OCI-LY7 (cell line): ENCODE measurements around the gene ANKFY1. TPM values are rescaled to one million over a fixed set of nuclear protein-coding genes. Genes with fewer than 3 reads are reported as not detected.
A peak's percentile ranks its signal among the peaks of the same experiment; 100 is the strongest.

Experiments used
- Bru-seq: library from RNA; stranded (reverse); fragments of 400-500 nt; gene quantifications from one replicate; lab custom pipeline; 2021; lab: Mats Ljungman, UMichigan
- BruChase-seq, 2 experiments: library from RNA; stranded (reverse); fragments of 400-500 nt; gene quantifications; one replicate each; lab custom pipeline; 2021; lab: Mats Ljungman, UMichigan
- BruUV-seq: library from RNA; stranded (reverse); fragments of 400-500 nt; replicated peaks from 2 replicates; lab custom pipeline; 2021; lab: Mats Ljungman, UMichigan
- CTCF ChIA-PET: fragments of 300-600 bp; sonication (Branson Sonifier 250); formaldehyde crosslinking; loops from one replicate; lab custom pipeline; 2022; ENCODE audit warnings: antibody characterized with exemption; ENCODE audit not compliant: unreplicated experiment; lab: Charles Lee
- POLR2A ChIA-PET: fragments of 300-600 bp; sonication (Branson Sonifier 250); formaldehyde crosslinking; loops from one replicate; lab custom pipeline; 2022; ENCODE audit warnings: antibody characterized with exemption; lab: Charles Lee
- DNase-seq: peaks from one replicate; pipeline ENCODE4 v3.0.0-alpha.2; 2015; ENCODE audit warnings: low spot score
- H2AFZ ChIP-seq: fragments of 200-600 bp; sonication (generic), shearing (Covaris generic); 2 replicates; pipeline ENCODE4 v1.6.1; 2014; ENCODE audit warnings: mild to moderate bottlenecking, antibody characterized with exemption, low read length, moderate library complexity
- H3K27ac ChIP-seq: fragments of 200-600 bp; sonication (generic); 2 replicates; pipeline ENCODE4 v1.5.1; 2014; ENCODE audit warnings: mixed run types, low read depth, mild to moderate bottlenecking, moderate library complexity, low read length, inconsistent platforms; ENCODE audit not compliant: poor library complexity, severe bottlenecking
- H3K36me3 ChIP-seq: fragments of 200-600 bp; sonication (generic); 2 replicates; pipeline ENCODE4 v1.6.1; 2014; ENCODE audit warnings: mild to moderate bottlenecking, antibody characterized with exemption, low read length, moderate library complexity, mixed read lengths; ENCODE audit not compliant: insufficient read depth
- H3K4me1 ChIP-seq: fragments of 200-600 bp; sonication (generic); 2 replicates; pipeline ENCODE4 v1.5.1; 2014; ENCODE audit warnings: mild to moderate bottlenecking, low read length; ENCODE audit not compliant: insufficient read depth, poor library complexity, severe bottlenecking
- H3K4me2 ChIP-seq: fragments of 200-600 bp; sonication (generic); 2 replicates; pipeline ENCODE4 v1.6.1; 2014; ENCODE audit warnings: mild to moderate bottlenecking, low read length
- H3K4me3 ChIP-seq: fragments of 200-600 bp; sonication (generic); 2 replicates; pipeline ENCODE4 v1.5.1; 2014; ENCODE audit warnings: mild to moderate bottlenecking, low read depth, low read length; ENCODE audit not compliant: poor library complexity, severe bottlenecking
- H3K79me2 ChIP-seq: fragments of 200-600 bp; sonication (generic); 2 replicates; pipeline ENCODE4 v1.6.1; 2016; ENCODE audit warnings: low read depth, mild to moderate bottlenecking, low read length, moderate library complexity, mixed read lengths; ENCODE audit not compliant: insufficient read depth
- H3K9me2 ChIP-seq: fragments of 200-600 bp; sonication (generic); 2 replicates; pipeline ENCODE4 v1.6.1; 2016; ENCODE audit warnings: mild to moderate bottlenecking, low read length, mixed read lengths; ENCODE audit not compliant: insufficient read depth
- H3K9me3 ChIP-seq: fragments of 200-600 bp; sonication (generic); 2 replicates; pipeline ENCODE4 v1.6.1; 2014; ENCODE audit warnings: mild to moderate bottlenecking, mixed run types, low read length, mixed read lengths
- H4K20me1 ChIP-seq: fragments of 200-600 bp; sonication (generic); 2 replicates; pipeline ENCODE4 v1.6.1; 2014; ENCODE audit warnings: mild to moderate bottlenecking, antibody characterized with exemption, low read length, moderate library complexity, mixed read lengths; ENCODE audit not compliant: insufficient read depth
- CTCF ChIP-seq: fragments of 200-600 bp; sonication (generic); conservative IDR thresholded peaks from 2 replicates; pipeline ENCODE4 v1.5.1; 2014; ENCODE audit warnings: mild to moderate bottlenecking, antibody characterized with exemption, low read length, moderate library complexity, mixed read lengths
- EZH2phosphoT487 ChIP-seq: fragments of 200-600 bp; sonication (generic); IDR thresholded peaks from 2 replicates; pipeline ENCODE4 v1.6.1; 2018; ENCODE audit warnings: low read depth, borderline replicate concordance, mild to moderate bottlenecking, mixed run types, antibody characterized with exemption, low read length, moderate library complexity, mixed read lengths
- intact Hi-C: fragments of 100-400 bp; cut with micrococcal nuclease; formaldehyde crosslinking; loops from one replicate; pipeline ENCODE4 v1.10.0; 2022; ENCODE audit not compliant: unreplicated experiment
- long read RNA-seq: library from polyadenylated mRNA; stranded (forward); transcript quantifications from one replicate; pipeline ENCODE4 v2.0.0, GENCODE V29; 2022
- total RNA-seq, 2 experiments: library from RNA; depleted of rRNA in 1 of 2; stranded (reverse); fragments of >200 nt in 1 of 2; shearing (Covaris generic) in 1 of 2; gene quantifications; 2 replicates each; pipeline ENCODE4 v1.2.3, GENCODE V29; 2014 to 2022

ANKFY1 gene, protein sequence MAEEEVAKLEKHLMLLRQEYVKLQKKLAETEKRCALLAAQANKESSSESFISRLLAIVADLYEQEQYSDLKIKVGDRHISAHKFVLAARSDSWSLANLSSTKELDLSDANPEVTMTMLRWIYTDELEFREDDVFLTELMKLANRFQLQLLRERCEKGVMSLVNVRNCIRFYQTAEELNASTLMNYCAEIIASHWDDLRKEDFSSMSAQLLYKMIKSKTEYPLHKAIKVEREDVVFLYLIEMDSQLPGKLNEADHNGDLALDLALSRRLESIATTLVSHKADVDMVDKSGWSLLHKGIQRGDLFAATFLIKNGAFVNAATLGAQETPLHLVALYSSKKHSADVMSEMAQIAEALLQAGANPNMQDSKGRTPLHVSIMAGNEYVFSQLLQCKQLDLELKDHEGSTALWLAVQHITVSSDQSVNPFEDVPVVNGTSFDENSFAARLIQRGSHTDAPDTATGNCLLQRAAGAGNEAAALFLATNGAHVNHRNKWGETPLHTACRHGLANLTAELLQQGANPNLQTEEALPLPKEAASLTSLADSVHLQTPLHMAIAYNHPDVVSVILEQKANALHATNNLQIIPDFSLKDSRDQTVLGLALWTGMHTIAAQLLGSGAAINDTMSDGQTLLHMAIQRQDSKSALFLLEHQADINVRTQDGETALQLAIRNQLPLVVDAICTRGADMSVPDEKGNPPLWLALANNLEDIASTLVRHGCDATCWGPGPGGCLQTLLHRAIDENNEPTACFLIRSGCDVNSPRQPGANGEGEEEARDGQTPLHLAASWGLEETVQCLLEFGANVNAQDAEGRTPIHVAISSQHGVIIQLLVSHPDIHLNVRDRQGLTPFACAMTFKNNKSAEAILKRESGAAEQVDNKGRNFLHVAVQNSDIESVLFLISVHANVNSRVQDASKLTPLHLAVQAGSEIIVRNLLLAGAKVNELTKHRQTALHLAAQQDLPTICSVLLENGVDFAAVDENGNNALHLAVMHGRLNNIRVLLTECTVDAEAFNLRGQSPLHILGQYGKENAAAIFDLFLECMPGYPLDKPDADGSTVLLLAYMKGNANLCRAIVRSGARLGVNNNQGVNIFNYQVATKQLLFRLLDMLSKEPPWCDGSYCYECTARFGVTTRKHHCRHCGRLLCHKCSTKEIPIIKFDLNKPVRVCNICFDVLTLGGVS
- total RNA-seq (2014; rRNA removed; shearing (Covaris generic)) (25.8 and 25.9 TPM in 2 replicates), total RNA-seq (2022) (56.2 and 56.7 TPM in 2 replicates), Bru-seq, nascent RNA (percentile 76 among the genes with signal in this experiment), BruChase-seq, experiment 1, labeled RNA remaining after a 6-hour chase (percentile 74 among the genes with signal in this experiment), BruChase-seq, experiment 2, labeled RNA remaining after a 2-hour chase (percentile 78 among the genes with signal in this experiment)
- long read RNA-seq, full-length matches to known transcripts, result 7 of 26 reads
- long read RNA-seq, partial matches to known transcripts, result 5 of 26 reads
- long read RNA-seq, other reads (novel, unspliced or antisense), result 14 of 26 reads

- intact Hi-C loops, result loop anchor here (5.0 kb wide), 1 partner anchor 104 kb away; the partner anchor contains the start of gene UBE2G1
- no peaks in the 10 kb centered on the region for H3K9me3 ChIP-seq
- DNase-seq, result peak; percentile 97
- CTCF ChIA-PET, result interaction anchor here (0.9 kb wide), 1 partner anchor 142 kb away, joined by 4 read pairs; no protein-coding TSS in a partner anchor
- H2AFZ ChIP-seq, result peak within 1 kb of the TSS; percentile 47; the same call in 1 of the 2 replicates
- TF ChIP-seq EZH2phosphoT487 (no peak), CTCF (peak; percentile 42)
- POLR2A ChIA-PET, result interaction anchor here (0.8 kb wide), 1 partner anchor 79 kb away, joined by 4 read pairs; no protein-coding TSS in a partner anchor
- H3K9me2 ChIP-seq, result no peaks in the 10 kb centered on the region
- peaks cover 16% of the 10 kb centered on the region; the same call in 1 of the 2 replicates for H4K20me1 ChIP-seq
- H3K79me2 ChIP-seq, result peaks cover 49% of the 10 kb centered on the region
- peaks cover 19% of the 10 kb centered on the region for H3K4me1 ChIP-seq
- H3K4me2 ChIP-seq, result peak within 1 kb of the TSS; percentile 96
- peaks cover 42% of the 10 kb centered on the region for H3K36me3 ChIP-seq
- H3K27ac ChIP-seq, result peak within 1 kb of the TSS; percentile 53
- peak within 1 kb of the TSS; percentile 97 for H3K4me3 ChIP-seq
- no TSS peak for BruUV-seq
Observed at GRCh38 chr17:4263282-4264215, at the start of gene ANKFY1. ANKFY1 (minus strand) TSS chr17:4263979; CDS start chr17:4263941, 38 bp downstream.

- no peak for TF ChIP-seq EZH2phosphoT487
- no peak for TF ChIP-seq CTCF
- no peaks in the 10 kb centered on the region for H3K9me3 ChIP-seq
- H3K27ac ChIP-seq, result no peak overlapping the region
- CTCF ChIA-PET, result no interaction called here
- POLR2A ChIA-PET, result interaction anchor here (0.6 kb wide), 1 partner anchor 90 kb away, joined by 6 read pairs; no protein-coding TSS in a partner anchor
- H2AFZ ChIP-seq, result no peak overlapping the region
- peaks cover 29% of the 10 kb centered on the region for H3K4me1 ChIP-seq
- H3K4me2 ChIP-seq, result no peak overlapping the region
- intact Hi-C loops, result no loop called here
- H3K4me3 ChIP-seq, result no peak overlapping the region
- no peak for DNase-seq
- H3K9me2 ChIP-seq, result no peaks in the 10 kb centered on the region
- peaks cover 88% of the 10 kb centered on the region for H3K36me3 ChIP-seq
- H4K20me1 ChIP-seq, result peaks cover 35% of the 10 kb centered on the region
- peaks cover 96% of the 10 kb centered on the region for H3K79me2 ChIP-seq
- BruUV-seq, result no TSS peak
Observed at GRCh38 chr17:4310354-4311060, 46.7 kb upstream of the ANKFY1 start.
